GM13976 (cell line): ENCODE results near the gene CD1B.
"Not testable (repeated sequence)": the region's sequence is repeated elsewhere in the genome, so short reads cannot be mapped to it uniquely, and the experiment has no call there.

Experiments used
- DNase-seq: peaks from one replicate; pipeline ENCODE4 v3.0.0; 2012; ENCODE audit warnings: low spot score
- in situ Hi-C: fragments of 300-500 bp; cut with MboI; formaldehyde crosslinking; loops from one replicate; pipeline ENCODE4 v1.12.0; 2022; ENCODE audit warnings: low sequenced_read_pairs, mixed read lengths, inconsistent platforms; ENCODE audit not compliant: unreplicated experiment
- TF ChIP-seq, protein P1 (sequence below): IDR thresholded peaks from 2 replicates; pipeline ENCODE4 v1.5.1; 2012; ENCODE audit warnings: borderline replicate concordance, mild to moderate bottlenecking; ENCODE audit not compliant: insufficient read depth; ENCODE audit errors: extremely low read depth, missing control alignments, control extremely low read depth

CD1B gene

DNA sequence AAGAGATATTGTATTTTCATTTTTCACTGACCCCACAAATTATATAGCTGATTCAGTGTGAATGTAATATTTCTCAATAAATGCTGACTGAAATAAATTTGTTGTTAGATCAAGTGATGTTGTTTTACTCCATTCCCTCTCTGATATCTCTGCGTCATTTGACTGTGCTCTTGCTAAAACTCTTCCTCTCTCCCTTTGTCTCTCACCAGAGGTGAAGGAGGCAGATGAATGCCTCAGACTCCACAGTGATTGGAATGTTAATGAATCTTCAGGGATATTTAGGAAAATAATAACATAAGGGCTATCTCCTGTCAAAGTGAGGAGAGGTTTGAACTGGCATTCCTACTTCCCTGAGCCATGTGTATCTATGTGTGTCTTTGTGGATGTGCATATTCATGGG lies 26.1 kb upstream of the CD1B start:
- no peak for DNase-seq
- TF ChIP-seq, protein P1, sequence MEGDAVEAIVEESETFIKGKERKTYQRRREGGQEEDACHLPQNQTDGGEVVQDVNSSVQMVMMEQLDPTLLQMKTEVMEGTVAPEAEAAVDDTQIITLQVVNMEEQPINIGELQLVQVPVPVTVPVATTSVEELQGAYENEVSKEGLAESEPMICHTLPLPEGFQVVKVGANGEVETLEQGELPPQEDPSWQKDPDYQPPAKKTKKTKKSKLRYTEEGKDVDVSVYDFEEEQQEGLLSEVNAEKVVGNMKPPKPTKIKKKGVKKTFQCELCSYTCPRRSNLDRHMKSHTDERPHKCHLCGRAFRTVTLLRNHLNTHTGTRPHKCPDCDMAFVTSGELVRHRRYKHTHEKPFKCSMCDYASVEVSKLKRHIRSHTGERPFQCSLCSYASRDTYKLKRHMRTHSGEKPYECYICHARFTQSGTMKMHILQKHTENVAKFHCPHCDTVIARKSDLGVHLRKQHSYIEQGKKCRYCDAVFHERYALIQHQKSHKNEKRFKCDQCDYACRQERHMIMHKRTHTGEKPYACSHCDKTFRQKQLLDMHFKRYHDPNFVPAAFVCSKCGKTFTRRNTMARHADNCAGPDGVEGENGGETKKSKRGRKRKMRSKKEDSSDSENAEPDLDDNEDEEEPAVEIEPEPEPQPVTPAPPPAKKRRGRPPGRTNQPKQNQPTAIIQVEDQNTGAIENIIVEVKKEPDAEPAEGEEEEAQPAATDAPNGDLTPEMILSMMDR: no peak
- in situ Hi-C loops: no loop called here

GRCh38 chr1:158356616-158357015 lies 25.3 kb upstream of the CD1B start:
- TF ChIP-seq, protein P1: no peak
- no peak for DNase-seq
- in situ Hi-C loops: no loop called here

- in situ Hi-C loops: no loop called here
- DNase-seq: no peak
- TF ChIP-seq, protein P1: no peak
Observed at GRCh38 chr1:158355773-158356285, 24.5 kb upstream of the CD1B start.

DNA sequence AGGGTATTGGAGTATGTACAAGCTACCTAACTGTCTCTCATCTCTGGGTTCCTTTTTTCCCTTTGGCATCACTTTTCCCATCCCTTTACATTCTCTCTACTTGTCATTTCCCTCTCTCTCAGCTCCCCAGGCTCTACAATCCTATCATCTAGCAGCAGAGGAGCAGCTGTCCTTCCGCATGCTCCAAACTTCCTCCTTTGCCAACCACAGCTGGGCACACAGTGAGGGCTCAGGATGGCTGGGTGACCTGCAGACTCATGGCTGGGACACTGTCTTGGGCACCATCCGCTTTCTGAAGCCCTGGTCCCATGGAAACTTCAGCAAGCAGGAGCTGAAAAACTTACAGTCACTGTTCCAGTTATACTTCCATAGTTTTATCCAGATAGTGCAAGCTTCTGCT lies 22.9 kb upstream of the CD1B start:
- TF ChIP-seq, protein P1: no peak
- in situ Hi-C loops: no loop called here
- no peak for DNase-seq

DNA sequence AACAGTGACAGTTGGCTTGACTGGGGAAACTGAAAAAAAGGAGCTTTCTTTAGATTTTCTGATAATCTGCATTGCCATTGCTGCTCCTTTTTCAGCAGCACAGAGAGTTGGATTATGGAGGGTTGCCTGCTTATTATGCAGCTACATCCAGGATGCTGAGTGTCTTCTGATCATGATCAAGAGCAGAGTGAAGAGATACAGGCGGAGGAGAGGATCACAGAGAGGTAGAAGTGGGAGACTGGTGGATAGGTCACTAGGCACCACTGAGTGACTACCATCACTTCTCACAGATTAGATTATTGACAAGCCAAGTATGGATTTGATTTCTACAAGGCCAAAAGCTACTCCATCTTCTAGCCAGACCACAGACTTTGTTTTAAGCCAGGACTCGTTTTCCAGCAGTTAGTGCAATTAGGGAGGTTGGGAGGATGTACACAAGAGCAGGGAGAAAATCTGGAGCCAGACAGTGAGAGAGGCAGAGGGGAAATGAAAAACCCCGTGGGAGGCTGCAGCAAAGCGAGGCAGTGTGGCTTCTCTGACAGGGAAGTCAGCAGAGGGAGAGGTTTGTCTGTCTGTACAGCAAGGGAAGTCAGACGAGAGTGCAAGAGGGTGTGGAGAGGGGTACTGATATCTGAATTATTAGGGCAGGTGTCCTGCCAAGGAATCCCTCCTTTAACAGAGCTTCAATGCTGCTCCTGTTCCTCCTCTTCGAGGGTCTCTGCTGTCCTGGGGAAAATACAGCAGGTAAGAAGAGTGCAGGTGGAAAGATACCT lies 22.2 kb upstream of the CD1B start, which contains the start of gene CD1E:
Gene CD1E (plus strand): TSS at position 592 of the 773 bp plus-strand sequence. CDS start 95 bp downstream, at position 687.
- peak; percentile 49 for DNase-seq
- TF ChIP-seq, protein P1: no peak
- in situ Hi-C loops: no loop called here

GRCh38 chr1:158348946-158349345 lies 17.6 kb upstream of the CD1B start:
- in situ Hi-C loops, DNase-seq: not testable (repeated sequence)

DNA sequence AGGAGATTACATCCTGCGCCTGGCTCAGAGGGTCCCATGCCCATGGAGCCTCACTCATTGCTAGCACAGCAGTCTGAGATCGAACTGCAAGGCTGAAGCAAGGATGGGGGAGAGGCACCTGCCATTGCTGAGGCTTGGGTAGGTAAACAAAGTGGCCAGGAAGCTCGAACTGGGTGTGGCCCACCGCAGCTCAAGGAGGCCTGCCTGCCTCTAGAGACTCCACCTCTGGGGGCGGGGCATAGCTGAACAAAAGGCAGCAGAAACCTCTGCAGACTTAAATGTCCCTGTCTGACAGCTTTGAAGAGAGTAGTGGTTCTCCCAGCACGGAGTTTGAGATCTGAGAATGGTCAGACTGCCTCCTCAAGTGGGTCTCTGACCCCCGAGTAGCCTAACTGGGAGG lies 5.1 kb upstream of the CD1B start:
- in situ Hi-C loops, DNase-seq: not testable (repeated sequence)
